HG03571 (cell line): ENCODE data around the gene PIBF1.
A peak's percentile ranks its signal among the peaks of the same experiment; 100 is the strongest.
"Not testable (repeated sequence)": the region's sequence is repeated elsewhere in the genome, so short reads cannot be mapped to it uniquely, and the experiment has no call there.

ENCODE experiments used
- ATAC-seq: cut with Tn5 transposase; IDR thresholded peaks from one replicate; pipeline ENCODE4 v1.9.1; 2021; ENCODE audit not compliant: unreplicated experiment

The PIBF1 gene

GRCh38 chr13:73001971-73002370 is 220.0 kb downstream of the PIBF1 start:
- no peak for ATAC-seq

GRCh38 chr13:73011751-73012150 is 229.8 kb downstream of the PIBF1 start:
- no peak for ATAC-seq

GRCh38 chr13:73015805-73016204 is 233.9 kb downstream of the PIBF1 start:
- ATAC-seq: no peak

- ATAC-seq: no peak
These were observed 236.4 kb downstream of the PIBF1 start for GRCh38 chr13:73018336-73018735.

DNA sequence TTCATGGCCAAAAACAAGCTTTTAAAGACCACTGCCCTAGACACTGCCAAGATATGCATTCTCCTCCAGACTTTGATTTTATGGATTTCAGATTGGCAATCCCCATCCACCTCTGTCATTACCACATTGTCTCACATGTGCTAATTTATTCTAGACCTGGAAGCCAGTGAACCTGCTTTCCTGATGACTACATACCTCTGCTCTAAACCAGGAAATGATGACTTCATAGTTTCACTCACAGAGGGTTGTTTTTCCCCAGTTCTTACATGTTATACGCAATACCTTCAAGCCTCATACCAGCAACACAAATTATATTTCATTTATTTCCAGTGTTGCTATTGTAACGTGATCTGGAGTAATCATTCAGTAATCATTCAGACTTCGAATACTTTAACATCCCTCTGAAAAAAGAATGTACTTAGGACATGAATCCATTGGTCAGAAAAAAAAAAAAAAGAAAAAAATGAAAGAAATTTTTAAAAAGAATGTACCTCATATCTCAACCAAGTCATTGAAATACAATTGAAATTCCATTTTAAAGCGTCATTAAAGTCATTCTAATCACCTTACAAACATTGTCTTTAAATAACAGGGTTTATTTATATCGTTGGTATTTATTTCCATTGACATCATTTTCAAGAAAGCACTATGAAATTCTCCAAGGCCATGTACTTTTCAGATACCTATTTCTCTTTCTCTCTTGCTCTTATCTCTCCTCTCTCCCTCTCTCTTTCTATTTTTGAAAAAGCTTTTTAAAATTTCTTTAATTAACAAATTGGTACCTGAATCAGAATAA is 243.5 kb downstream of the PIBF1 start:
- no peak for ATAC-seq

GRCh38 chr13:73034901-73035300 is 253.0 kb downstream of the PIBF1 start:
- ATAC-seq: no peak

DNA sequence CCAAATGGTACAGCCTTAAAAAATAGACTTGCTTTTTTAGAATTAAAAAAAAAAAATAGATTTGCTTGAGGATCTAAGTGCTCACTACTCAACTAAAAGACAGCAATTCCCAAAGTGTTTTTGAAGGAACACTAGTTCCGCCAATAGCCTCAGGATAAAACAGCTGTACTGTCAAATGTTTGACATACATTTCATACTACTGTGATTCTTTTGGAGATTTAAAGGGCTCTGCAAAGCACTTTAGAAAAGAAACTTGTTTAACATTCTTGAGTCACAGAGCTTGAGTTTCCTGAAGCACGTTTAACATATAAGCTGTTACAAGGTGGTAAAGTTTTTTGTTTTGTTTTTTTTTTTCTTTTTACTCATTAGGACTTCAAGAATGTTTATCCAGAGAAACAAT is 253.7 kb downstream of the PIBF1 start:
- ATAC-seq: no peak

DNA sequence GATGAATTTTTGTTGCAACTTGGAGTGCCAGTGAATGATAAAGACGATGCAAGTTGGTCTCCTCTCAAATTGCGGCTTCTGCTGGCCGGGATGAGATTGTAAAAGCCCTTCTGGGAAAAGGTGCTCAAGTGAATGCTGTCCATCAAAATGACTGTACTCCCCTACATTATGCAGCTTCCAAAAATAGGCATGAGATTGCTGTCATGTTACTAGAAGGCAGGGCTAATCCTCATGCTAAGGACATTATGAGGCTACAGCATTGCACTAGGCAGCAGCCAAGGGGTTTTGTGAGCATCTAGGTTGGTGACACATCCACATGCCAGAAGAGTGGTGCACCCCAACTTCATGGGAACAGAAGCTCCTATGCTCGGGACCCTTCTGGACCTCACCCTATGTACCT is 254.6 kb downstream of the PIBF1 start:
- ATAC-seq: no peak

DNA sequence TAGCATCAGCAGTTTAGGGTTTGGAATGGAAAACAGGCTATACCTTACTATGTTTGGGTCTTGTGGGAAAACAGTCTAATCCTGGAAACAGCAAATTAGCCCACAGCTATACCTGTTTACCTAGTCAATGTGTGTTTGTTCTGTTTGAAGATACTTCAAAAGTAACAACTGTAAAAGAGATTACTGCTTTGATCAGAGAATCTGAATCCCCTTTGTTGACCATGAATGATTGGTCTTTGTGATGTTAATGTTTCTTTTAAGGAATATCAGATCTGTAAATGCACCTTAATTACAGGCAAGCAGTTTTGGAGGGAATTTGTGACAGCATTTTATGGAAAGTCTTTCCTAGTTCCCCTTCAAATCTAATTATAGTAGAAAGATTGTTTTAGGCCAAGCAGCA is 256.1 kb downstream of the PIBF1 start:
- no peak for ATAC-seq

GRCh38 chr13:73039201-73040108 is 257.5 kb downstream of the PIBF1 start:
- ATAC-seq: no peak

DNA sequence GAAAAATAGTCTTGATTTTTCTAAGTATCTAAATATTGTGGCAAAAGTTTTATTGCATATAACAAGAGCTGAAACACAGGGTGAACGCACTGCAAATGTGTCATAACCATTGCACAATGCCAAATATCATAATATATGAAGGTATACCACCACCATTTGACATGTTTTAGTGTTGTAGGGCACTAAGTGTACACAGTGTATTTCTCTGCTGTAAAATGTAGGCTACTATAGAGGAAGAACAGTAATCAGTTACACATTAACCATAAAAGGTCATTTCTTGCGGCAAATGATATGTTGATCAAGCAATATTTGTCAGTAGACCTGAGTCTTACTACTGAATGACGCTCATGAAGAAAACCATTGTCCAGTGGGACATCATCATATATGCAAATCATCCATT is 258.6 kb downstream of the PIBF1 start:
- ATAC-seq: no peak

- no peak for ATAC-seq
These were observed 259.1 kb downstream of the PIBF1 start for GRCh38 chr13:73040968-73041596.

DNA sequence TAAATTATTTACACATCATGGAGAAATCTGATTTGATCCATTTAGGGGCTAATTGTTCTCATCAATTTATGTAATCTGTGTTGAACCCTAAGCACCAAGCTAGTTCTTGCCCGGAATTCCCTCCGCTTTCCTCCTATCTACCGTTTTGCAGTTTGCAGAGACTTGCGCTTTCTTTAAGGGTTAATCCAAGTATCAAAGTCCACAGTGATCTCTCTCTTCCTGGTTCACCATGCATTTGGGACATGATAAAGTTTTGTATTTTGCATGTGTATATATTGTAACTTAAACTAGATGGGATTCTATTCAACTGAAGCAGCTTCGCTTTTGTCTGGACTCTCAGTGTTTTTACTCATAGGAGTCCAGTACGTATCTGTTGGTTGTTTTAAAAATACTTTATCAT is 263.1 kb downstream of the PIBF1 start:
- no peak for ATAC-seq

GRCh38 chr13:73048615-73049014 is 266.7 kb downstream of the PIBF1 start:
- not testable (repeated sequence) for ATAC-seq

- no peak for ATAC-seq
These were observed 272.8 kb downstream of the PIBF1 start for GRCh38 chr13:73054712-73055111.

GRCh38 chr13:73055813-73056564 is 274.1 kb downstream of the PIBF1 start:
- ATAC-seq: no peak

DNA sequence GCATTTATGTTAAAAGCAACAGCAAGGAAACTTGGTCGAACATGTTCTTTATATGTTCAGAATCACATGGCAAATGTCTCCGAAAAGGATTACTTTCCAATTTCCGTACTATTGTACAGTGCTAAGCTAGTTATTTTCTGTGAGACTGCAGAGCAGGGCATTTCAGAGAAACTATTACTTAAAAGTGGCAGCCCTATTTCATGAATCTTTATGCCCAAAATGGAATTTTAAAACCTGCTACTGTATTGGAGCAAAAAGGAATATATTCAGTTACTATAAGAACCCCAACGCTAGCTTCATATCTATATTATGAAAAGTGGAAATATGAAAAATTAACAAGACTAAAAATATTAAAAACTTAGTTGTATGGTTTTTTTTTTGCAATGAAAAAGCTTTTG is 274.6 kb downstream of the PIBF1 start:
- ATAC-seq: no peak

DNA sequence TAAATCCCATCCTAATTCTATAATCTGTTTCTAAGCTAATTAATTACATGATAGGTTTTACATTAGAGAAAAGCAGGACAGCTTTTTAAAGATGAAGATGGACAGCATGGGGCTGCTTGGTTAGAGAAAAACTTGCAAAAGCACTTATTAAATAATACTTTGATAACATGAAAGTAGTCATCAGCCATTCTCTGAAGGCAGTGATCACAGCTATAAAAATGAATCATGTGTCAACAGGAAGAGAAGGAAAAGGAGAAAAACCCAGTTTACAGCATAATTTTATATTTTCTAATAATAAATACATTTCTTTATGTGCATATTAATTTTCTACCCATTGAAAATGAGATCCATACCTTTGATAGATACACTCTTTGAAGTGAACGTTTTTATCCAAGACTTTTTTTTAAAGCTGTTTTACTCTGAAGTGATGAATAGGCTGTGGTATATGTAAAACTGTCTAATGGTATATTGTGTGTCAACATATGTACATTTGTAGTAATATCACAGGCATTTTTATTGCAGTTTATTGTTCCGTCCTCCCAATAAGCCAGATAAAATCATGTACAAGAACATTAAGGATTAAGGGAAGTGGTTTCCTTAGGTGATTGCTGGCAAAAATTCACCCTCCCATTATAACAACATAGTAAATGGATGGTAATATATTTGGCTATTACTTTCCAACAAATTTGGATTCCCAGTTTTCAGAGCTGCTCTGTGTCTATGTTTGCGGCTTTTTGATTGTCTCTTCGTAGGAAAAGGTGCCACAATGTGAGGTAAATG is 275.5 kb downstream of the PIBF1 start:
- ATAC-seq: no peak

DNA sequence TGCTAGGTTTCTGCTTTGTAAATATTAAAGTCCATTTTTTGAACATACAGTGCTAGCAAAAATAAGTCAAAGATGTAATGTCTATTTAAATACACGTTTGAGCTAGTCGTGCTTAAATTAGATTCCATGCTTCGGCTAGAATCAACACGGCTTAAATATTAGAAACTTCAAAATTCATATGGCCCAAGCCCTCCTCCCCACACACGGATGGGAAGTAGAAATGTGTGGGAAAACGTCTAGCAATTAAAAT is 276.1 kb downstream of the PIBF1 start:
- ATAC-seq: no peak

- peak; percentile 10 for ATAC-seq
These were observed 276.5 kb downstream of the PIBF1 start for GRCh38 chr13:73058432-73058735.
